HepG2 (cell line): ENCODE results near the gene PPFIA3. TPM values are rescaled to one million over a fixed set of nuclear protein-coding genes. Genes with fewer than 3 reads are reported as not detected.

ENCODE experiments used
- BCL6 ChIP-seq: IDR thresholded peaks from 2 replicates; pipeline ENCODE4 v1.6.1; 2016; ENCODE audit warnings: missing genetic modification reagents, missing compliant biosample characterization
- GPN1 ChIP-seq: sonication (generic); formaldehyde crosslinking; IDR thresholded peaks from 2 replicates; pipeline ENCODE4 v1.5.1; 2020; ENCODE audit warnings: missing genetic modification reagents, borderline replicate concordance
- IKZF1 ChIP-seq: fragments of 450-650 bp; IDR thresholded peaks from 2 replicates; pipeline ENCODE4 v1.7.1; 2016
- MIER2 ChIP-seq: IDR thresholded peaks from 2 replicates; pipeline ENCODE4 v1.6.1; 2016; ENCODE audit warnings: missing biosample characterization, missing genetic modification reagents
- NCOA1 ChIP-seq: sonication (generic); formaldehyde crosslinking; IDR thresholded peaks from 2 replicates; pipeline ENCODE4 v1.9.0; 2021; ENCODE audit warnings: missing genetic modification reagents
- NFIB ChIP-seq: sonication (generic); formaldehyde crosslinking; IDR thresholded peaks from 2 replicates; pipeline ENCODE4 v1.9.0; 2021; ENCODE audit warnings: missing genetic modification reagents, mild to moderate bottlenecking, borderline replicate concordance
- RARG ChIP-seq: sonication (generic); formaldehyde crosslinking; IDR thresholded peaks from 2 replicates; pipeline ENCODE4 v1.4.0; 2020; ENCODE audit warnings: low read depth, mild to moderate bottlenecking, missing genetic modification reagents
- RCOR2 ChIP-seq: IDR thresholded peaks from 2 replicates; pipeline ENCODE4 v1.6.1; 2016; ENCODE audit warnings: missing biosample characterization, missing genetic modification reagents
- RELA ChIP-seq: sonication (generic); formaldehyde crosslinking; IDR thresholded peaks from 2 replicates; pipeline ENCODE4 v1.4.0; 2020; ENCODE audit warnings: missing genetic modification reagents
- TEAD3 ChIP-seq: optimal IDR thresholded peaks from 2 replicates; pipeline ENCODE3; 2016; ENCODE audit warnings: borderline replicate concordance
- TSC22D2 ChIP-seq: sonication (generic); formaldehyde crosslinking; IDR thresholded peaks from 2 replicates; pipeline ENCODE4 v1.5.1; 2020; ENCODE audit warnings: missing genetic modification reagents, mild to moderate bottlenecking, borderline replicate concordance
- ZKSCAN1 ChIP-seq: fragments of 150-350 bp; IDR thresholded peaks from 2 replicates; pipeline ENCODE4 v1.6.1; 2014; ENCODE audit warnings: low read length
- ZMYM4 ChIP-seq: sonication (generic); formaldehyde crosslinking; IDR thresholded peaks from 2 replicates; pipeline ENCODE4 v1.8.1; 2023; ENCODE audit warnings: mild to moderate bottlenecking, missing genetic modification reagents
- ZNF781 ChIP-seq: sonication (generic); formaldehyde crosslinking; IDR thresholded peaks from 2 replicates; pipeline ENCODE4 v1.5.1; 2020; ENCODE audit warnings: borderline replicate concordance, mild to moderate bottlenecking, missing genetic modification reagents; ENCODE audit errors: not compliant biosample characterization
- polyA plus RNA-seq, 8 experiments: library from polyadenylated mRNA; depleted of rRNA in 3 of 8; stranded (reverse) in 7 of 8; unstranded in 1 of 8; fragments of >200 nt; fragmentation: Illumina TruSeq in 4 of 8; extraction: Trizol in 4 of 8; gene quantifications; 2 replicates each; pipeline versions ENCODE4 v1.2.1 to v1.2.3, GENCODE V29; 2011 to 2016; ENCODE audit warnings: low read depth in 4 of 8, missing spikeins in 1 of 8, mixed read lengths in 1 of 8; ENCODE audit not compliant: insufficient read depth in 1 of 8
- total RNA-seq, 5 experiments: library from RNA; depleted of rRNA; stranded (reverse); fragments of >200 nt; fragmentation: Illumina TruSeq; extraction: Trizol; gene quantifications; 2 replicates each; pipeline ENCODE4 v1.2.3, GENCODE V29; 2016; ENCODE audit warnings: low read depth in 1 of 5
- TF ChIP-seq, protein P1 (sequence below): sonication (generic); formaldehyde crosslinking; IDR thresholded peaks from 2 replicates; pipeline ENCODE4 v1.4.0; 2020; ENCODE audit warnings: low read depth, missing genetic modification reagents
- TF ChIP-seq, protein P2 (sequence below): sonication (generic); formaldehyde crosslinking; IDR thresholded peaks from 2 replicates; pipeline ENCODE4 v1.4.0; 2020; ENCODE audit warnings: mild to moderate bottlenecking, missing genetic modification reagents
- TF ChIP-seq, protein P3 (sequence below): sonication (generic); formaldehyde crosslinking; IDR thresholded peaks from 2 replicates; pipeline ENCODE4 v1.4.0; 2020; ENCODE audit warnings: missing genetic modification reagents
- TF ChIP-seq, protein P4 (sequence below): sonication (generic); formaldehyde crosslinking; IDR thresholded peaks from 2 replicates; pipeline ENCODE4 v1.4.0; 2020; ENCODE audit warnings: missing genetic modification reagents
- TF ChIP-seq, protein P5 (sequence below): sonication (generic); formaldehyde crosslinking; IDR thresholded peaks from 2 replicates; pipeline ENCODE4 v1.5.1; 2020; ENCODE audit warnings: mild to moderate bottlenecking, missing genetic modification reagents, borderline replicate concordance

The PPFIA3 gene
- total and polyA plus RNA-seq, 2 of the 13 experiments (the other 11 are each of a cell fraction or from before 2014, with no cell fraction given) = 6.7 to 8.6 TPM

DNA sequence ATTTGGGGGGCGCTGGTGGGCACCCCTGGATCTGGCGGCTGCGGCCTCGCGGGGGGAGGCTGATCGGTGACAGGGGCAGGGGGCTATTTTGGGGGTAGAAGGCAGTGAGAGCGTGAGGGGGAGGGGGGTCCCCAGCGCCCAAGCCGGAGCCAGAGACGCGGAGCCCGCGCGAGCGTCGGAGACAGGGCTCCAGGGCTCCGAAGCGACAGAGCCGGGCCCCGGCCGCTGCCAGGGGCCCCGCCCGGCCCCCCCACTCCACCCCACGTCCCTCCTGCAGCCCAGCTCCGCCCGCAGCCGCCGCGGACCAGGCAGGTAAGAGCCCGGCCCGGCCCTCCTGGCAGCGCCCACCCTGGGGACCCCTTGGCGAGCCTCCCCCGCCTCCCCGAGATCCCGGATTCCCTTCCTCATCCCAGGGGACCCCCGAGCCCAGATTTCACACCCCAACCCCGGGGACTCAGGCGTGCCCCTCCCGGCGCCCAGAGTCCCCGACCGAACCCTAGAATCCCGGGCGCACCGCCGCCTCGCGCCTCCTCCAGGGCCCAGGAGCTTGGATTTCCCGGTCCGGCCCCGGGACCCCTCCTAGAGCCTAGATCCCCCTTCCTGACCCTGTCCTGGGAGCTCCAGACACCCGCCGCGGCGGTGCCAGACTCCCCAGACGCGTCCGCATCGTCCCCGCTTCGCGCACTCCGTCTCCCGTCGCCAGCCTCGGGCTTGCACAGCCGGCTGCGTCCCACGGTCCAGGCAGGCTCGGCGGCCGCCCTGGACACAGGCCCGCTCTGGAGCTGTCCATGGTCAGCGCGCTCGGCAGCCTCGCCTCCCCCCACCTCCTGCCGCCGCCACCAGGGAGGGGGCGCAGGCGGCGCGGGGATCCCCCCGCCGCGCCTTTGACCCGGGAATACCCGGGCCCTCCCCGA is at the start of gene PPFIA3 (continued):
- TF ChIP-seq, protein P1, sequence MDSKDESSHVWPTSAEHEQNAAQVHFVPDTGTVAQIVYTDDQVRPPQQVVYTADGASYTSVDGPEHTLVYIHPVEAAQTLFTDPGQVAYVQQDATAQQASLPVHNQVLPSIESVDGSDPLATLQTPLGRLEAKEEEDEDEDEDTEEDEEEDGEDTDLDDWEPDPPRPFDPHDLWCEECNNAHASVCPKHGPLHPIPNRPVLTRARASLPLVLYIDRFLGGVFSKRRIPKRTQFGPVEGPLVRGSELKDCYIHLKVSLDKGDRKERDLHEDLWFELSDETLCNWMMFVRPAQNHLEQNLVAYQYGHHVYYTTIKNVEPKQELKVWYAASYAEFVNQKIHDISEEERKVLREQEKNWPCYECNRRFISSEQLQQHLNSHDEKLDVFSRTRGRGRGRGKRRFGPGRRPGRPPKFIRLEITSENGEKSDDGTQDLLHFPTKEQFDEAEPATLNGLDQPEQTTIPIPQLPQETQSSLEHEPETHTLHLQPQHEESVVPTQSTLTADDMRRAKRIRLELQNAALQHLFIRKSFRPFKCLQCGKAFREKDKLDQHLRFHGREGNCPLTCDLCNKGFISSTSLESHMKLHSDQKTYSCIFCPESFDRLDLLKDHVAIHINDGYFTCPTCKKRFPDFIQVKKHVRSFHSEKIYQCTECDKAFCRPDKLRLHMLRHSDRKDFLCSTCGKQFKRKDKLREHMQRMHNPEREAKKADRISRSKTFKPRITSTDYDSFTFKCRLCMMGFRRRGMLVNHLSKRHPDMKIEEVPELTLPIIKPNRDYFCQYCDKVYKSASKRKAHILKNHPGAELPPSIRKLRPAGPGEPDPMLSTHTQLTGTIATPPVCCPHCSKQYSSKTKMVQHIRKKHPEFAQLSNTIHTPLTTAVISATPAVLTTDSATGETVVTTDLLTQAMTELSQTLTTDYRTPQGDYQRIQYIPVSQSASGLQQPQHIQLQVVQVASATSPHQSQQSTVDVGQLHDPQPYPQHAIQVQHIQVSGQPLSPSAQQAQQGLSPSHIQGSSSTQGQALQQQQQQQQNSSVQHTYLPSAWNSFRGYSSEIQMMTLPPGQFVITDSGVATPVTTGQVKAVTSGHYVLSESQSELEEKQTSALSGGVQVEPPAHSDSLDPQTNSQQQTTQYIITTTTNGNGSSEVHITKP (CRISPR knock-in tag) = peak; percentile 77
- TF ChIP-seq ZKSCAN1 (no peak), BCL6 (CRISPR knock-in tag) (peak; percentile 48; the same call in 1 of the 2 replicates), ZNF781 (CRISPR knock-in tag) (no peak), TSC22D2 (CRISPR knock-in tag) (peak; percentile 94; the same call in 1 of the 2 replicates), NCOA1 (no peak), RELA (no peak), ZMYM4 (CRISPR knock-in tag) (peak; percentile 32; the same call in 1 of the 2 replicates), MIER2 (CRISPR knock-in tag) (peak; percentile 96), TEAD3 (CRISPR knock-in tag) (peak; percentile 30), GPN1 (CRISPR knock-in tag) (no peak), NFIB (no peak), RARG (no peak), IKZF1 (no peak), RCOR2 (no peak)
- TF ChIP-seq, protein P2, sequence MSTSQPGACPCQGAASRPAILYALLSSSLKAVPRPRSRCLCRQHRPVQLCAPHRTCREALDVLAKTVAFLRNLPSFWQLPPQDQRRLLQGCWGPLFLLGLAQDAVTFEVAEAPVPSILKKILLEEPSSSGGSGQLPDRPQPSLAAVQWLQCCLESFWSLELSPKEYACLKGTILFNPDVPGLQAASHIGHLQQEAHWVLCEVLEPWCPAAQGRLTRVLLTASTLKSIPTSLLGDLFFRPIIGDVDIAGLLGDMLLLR (CRISPR knock-in tag) = no peak; the same call in 1 of the 2 replicates
- TF ChIP-seq, protein P3, sequence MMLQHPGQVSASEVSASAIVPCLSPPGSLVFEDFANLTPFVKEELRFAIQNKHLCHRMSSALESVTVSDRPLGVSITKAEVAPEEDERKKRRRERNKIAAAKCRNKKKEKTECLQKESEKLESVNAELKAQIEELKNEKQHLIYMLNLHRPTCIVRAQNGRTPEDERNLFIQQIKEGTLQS (CRISPR knock-in tag) = 0 out of 2 replicates have a peak, but pooled peaks have one; percentile 33
- TF ChIP-seq, protein P4, sequence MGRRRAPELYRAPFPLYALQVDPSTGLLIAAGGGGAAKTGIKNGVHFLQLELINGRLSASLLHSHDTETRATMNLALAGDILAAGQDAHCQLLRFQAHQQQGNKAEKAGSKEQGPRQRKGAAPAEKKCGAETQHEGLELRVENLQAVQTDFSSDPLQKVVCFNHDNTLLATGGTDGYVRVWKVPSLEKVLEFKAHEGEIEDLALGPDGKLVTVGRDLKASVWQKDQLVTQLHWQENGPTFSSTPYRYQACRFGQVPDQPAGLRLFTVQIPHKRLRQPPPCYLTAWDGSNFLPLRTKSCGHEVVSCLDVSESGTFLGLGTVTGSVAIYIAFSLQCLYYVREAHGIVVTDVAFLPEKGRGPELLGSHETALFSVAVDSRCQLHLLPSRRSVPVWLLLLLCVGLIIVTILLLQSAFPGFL (CRISPR knock-in tag) = no peak
- TF ChIP-seq, protein P5, sequence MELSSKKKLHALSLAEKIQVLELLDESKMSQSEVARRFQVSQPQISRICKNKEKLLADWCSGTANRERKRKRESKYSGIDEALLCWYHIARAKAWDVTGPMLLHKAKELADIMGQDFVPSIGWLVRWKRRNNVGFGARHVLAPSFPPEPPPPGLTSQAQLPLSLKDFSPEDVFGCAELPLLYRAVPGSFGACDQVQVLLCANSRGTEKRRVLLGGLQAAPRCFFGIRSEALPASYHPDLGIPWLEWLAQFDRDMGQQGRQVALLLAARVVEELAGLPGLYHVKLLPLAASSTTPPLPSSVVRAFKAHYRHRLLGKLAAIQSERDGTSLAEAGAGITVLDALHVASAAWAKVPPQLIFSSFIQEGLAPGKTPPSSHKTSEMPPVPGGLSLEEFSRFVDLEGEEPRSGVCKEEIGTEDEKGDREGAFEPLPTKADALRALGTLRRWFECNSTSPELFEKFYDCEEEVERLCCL = 0 out of 2 replicates have a peak, but pooled peaks have one; percentile 51
